Jurkat, Clone E6-1 (cell line): ENCODE data around the gene TAS1R3. TPM values are rescaled to one million over a fixed set of nuclear protein-coding genes. Genes with fewer than 3 reads are reported as not detected.
A peak's percentile ranks its signal among the peaks of the same experiment; 100 is the strongest.

Experiments used
- DNase-seq: peaks from one replicate; pipeline ENCODE4 v3.0.0-alpha.2; 2011; ENCODE audit warnings: low read depth, low spot score
- H3K4me3 ChIP-seq: 2 replicates; pipeline ENCODE4 v1.5.1; 2011; ENCODE audit warnings: mild to moderate bottlenecking, low read length, control low read depth, moderate library complexity
- polyA plus RNA-seq: library from polyadenylated mRNA; unstranded; fragments of >200 nt; gene quantifications from one replicate; pipeline ENCODE4 v1.2.1, GENCODE V29; 2012; ENCODE audit warnings: missing spikeins; ENCODE audit not compliant: insufficient read length, insufficient read depth

TAS1R3 gene
- not detected for polyA plus RNA-seq

DNA sequence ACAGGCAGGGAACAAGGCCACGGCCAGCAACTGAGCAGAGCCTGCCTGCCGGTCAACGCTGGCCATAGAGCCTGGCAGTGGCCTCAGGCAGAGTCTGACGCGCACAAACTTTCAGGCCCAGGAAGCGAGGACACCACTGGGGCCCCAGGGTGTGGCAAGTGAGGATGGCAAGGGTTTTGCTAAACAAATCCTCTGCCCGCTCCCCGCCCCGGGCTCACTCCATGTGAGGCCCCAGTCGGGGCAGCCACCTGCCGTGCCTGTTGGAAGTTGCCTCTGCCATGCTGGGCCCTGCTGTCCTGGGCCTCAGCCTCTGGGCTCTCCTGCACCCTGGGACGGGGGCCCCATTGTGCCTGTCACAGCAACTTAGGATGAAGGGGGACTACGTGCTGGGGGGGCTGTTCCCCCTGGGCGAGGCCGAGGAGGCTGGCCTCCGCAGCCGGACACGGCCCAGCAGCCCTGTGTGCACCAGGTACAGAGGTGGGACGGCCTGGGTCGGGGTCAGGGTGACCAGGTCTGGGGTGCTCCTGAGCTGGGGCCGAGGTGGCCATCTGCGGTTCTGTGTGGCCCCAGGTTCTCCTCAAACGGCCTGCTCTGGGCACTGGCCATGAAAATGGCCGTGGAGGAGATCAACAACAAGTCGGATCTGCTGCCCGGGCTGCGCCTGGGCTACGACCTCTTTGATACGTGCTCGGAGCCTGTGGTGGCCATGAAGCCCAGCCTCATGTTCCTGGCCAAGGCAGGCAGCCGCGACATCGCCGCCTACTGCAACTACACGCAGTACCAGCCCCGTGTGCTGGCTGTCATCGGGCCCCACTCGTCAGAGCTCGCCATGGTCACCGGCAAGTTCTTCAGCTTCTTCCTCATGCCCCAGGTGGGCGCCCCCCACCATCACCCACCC is at the start of gene TAS1R3:
TSS of gene TAS1R3 (plus strand) at position 213 of the 898 bp plus-strand sequence. CDS start at position 279, 66 bp downstream.
- H3K4me3 ChIP-seq = no peak within 1 kb of the TSS
- DNase-seq = no peak

GRCh38 chr1:1281533-1282321 is 49.4 kb upstream of the TAS1R3 start:
- DNase-seq = no peak
- no peak overlapping the region for H3K4me3 ChIP-seq

DNA sequence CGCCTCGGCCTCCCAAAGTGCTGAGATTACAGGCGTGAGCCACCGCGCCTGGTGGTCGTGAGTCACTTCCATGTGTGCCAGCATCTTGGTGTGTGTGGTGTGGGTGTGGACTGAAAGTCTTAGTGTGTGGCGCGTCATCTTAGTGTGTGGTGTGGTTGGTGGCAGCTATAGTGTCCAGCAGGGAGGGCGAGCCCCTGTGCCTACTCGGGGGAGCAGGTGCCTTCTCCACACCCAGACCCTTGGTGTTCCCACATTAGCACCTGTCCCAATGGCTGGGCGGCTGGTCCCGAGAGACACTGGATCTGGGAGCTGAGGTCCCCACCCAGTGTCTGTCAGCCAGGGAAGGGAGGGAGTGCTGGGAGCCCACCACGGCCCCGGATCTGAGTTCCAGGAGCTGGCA is 48.1 kb upstream of the TAS1R3 start:
- H3K4me3 ChIP-seq = no peak overlapping the region
- DNase-seq = no peak

DNA sequence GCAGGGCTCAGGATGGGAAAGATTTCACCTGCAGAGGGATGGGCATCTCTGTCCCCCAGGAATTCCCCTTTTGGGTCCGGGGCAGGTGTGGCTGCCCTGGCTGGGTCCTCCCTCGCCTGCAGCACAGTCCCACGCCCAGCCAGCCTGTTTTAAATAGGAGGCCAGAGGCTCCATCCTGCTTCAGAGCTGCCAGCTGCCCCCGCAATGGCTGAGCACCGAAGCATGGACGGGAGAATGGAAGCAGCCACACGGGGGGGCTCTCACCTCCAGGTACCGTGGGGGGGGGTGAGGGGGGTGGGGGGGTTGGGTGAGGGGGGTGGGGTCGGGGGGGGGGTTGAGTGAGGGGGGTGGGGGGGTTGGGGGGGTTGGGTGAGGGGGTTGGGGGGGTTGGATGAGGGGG is 47.3 kb upstream of the TAS1R3 start:
- H3K4me3 ChIP-seq = no peak overlapping the region
- DNase-seq = no peak

- no peak overlapping the region for H3K4me3 ChIP-seq
- no peak for DNase-seq
These were observed 46.6 kb upstream of the TAS1R3 start for GRCh38 chr1:1284221-1285101.

DNA sequence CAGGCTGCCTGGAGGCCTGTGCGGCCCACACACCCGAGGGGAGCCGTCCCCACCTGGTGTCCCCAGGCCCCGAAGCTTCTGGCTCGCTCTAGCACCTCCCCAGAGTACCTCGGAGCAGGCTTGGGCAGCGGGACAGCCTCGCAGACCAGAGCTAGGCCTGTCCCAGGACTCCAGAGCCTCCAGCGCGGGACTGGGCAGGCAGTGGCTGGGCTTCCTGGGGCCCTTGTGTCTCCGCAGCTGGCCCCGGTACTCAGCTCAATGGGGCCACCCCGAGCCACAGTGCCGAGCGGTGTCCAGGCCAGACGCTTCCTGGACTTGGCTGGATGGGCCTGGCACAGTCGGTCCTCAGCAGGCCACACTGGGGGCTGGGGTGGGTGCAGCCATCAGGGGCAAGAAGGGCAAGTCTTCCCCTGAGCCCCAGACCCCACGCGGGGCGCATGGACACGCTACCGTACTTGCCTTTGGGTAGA is 45.9 kb upstream of the TAS1R3 start:
- H3K4me3 ChIP-seq = no peak overlapping the region
- no peak for DNase-seq

- DNase-seq = no peak
- no peak overlapping the region for H3K4me3 ChIP-seq
These were observed 45.3 kb upstream of the TAS1R3 start for GRCh38 chr1:1285611-1286311.

- no peak for DNase-seq
- H3K4me3 ChIP-seq = no peak overlapping the region
These were observed 44.5 kb upstream of the TAS1R3 start for GRCh38 chr1:1286313-1287261.

GRCh38 chr1:1287288-1288110 is 43.6 kb upstream of the TAS1R3 start:
- H3K4me3 ChIP-seq = no peak overlapping the region
- no peak for DNase-seq

- no peak for DNase-seq
These were observed 40.8 kb upstream of the TAS1R3 start for GRCh38 chr1:1290238-1290731.

DNA sequence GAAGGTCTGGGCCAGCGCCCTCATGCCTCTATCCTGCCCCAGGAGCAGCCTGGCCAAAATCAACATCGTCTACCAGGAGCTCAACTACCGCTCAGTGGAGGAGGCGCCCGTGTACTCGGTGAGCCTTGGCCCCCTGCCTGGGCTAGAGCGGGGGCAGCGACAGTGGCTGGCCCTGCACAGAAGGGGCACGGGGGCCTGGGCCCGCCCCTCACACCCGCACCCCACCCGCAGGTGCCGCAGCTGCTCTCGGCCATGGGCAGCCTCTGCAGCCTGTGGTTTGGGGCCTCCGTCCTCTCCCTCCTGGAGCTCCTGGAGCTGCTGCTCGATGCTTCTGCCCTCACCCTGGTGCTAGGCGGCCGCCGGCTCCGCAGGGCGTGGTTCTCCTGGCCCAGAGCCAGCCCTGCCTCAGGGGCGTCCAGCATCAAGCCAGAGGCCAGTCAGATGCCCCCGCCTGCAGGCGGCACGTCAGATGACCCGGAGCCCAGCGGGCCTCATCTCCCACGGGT is 40.0 kb upstream of the TAS1R3 start:
- no peak for DNase-seq
- H3K4me3 ChIP-seq = no peak overlapping the region

More at GRCh38 chr1:1290238-1290731, 40.8 kb upstream of the TAS1R3 start:
- H3K4me3 ChIP-seq = no peak overlapping the region

DNA sequence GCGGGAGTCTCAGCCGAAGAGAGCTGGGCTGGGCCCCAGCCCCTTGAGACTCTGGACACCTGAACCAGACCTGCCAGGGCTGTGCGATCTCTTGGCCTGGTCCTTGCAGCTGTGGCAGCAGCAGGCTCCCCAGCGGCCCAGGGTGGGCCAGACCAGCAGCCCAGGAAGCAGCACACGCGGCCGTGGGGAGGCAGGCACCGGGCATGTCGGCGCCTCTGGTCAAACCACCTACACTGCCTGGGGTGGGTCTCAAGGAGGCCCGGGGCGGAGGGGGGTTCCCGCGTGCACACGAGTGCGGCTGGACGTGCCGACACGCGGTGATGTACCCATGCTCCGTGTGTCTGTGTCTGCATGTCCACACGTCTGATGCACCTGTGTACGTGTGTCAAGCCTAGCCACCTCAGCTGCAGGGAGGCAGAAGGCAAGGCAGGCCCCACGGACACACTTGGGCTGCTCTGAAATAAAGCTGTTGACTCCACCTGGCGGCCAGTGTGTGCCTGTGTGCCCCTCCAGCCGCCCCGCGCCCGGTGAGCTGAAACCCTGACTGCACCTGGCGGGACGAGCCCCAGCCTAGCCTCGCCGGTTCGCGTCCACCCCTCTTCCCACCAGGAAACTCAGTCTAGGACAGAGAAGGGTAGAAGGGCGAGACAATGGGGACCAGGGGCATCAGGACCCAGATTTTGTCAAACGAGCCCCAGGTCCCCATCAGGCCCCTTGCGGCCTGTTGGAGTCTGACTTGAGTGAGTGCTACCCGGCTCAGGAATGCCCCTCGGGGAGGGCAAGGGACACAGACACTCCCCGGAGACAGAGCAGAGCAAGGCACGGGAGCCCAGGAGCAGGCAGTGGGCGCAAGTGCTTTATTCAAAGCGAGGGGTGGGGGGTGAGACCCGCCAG is 39.3 kb upstream of the TAS1R3 start:
- no peak overlapping the region for H3K4me3 ChIP-seq

GRCh38 chr1:1292442-1292779 is 38.7 kb upstream of the TAS1R3 start:
- DNase-seq = no peak
- no peak overlapping the region for H3K4me3 ChIP-seq

More for the DNA sequence above, 39.3 kb upstream of the TAS1R3 start:
- peak; percentile 45 for DNase-seq

GRCh38 chr1:1292851-1293250 is 38.2 kb upstream of the TAS1R3 start:
- no peak overlapping the region for H3K4me3 ChIP-seq
- DNase-seq = no peak
